NCI-H526 treated with DMSO at 0.1 percent for 48 hours (cell line): ENCODE data around the gene SULT1A2.
"Not testable (repeated sequence)": the region's sequence is repeated elsewhere in the genome, so short reads cannot be mapped to it uniquely, and the experiment has no call there.

Experiments used
- DNase-seq: peaks from one replicate; lab custom pipeline; 2025; lab: John Stamatoyannopoulos, UW

SULT1A2 gene

GRCh38 chr16:28609631-28610594, 13.1 kb upstream of the SULT1A2 start, which contains the start of gene SULT1A1:
Gene SULT1A1, minus strand, starts transcription at chr16:28610044. Its CDS starts 1,189 bp downstream, at chr16:28608855.
- DNase-seq = no peak

GRCh38 chr16:28608867-28609596, 12.2 kb upstream of the SULT1A2 start:
- not testable (repeated sequence) for DNase-seq

GRCh38 chr16:28608496-28608808, 11.6 kb upstream of the SULT1A2 start:
- DNase-seq = not testable (repeated sequence)

GRCh38 chr16:28607681-28608495, 11.0 kb upstream of the SULT1A2 start:
- DNase-seq = not testable (repeated sequence)

- no peak for DNase-seq
Observed at GRCh38 chr16:28607116-28607623, 10.3 kb upstream of the SULT1A2 start.

- no peak for DNase-seq
Observed at GRCh38 chr16:28606291-28607115, 9.7 kb upstream of the SULT1A2 start.

GRCh38 chr16:28604186-28604565, 7.3 kb upstream of the SULT1A2 start:
- no peak for DNase-seq

- DNase-seq = no peak
Observed at GRCh38 chr16:28603381-28604185, 6.7 kb upstream of the SULT1A2 start.

GRCh38 chr16:28602529-28602928, 5.7 kb upstream of the SULT1A2 start:
- DNase-seq = no peak

- DNase-seq = not testable (repeated sequence)
Observed at GRCh38 chr16:28602062-28602461, 5.2 kb upstream of the SULT1A2 start.

GRCh38 chr16:28601589-28601988, 4.7 kb upstream of the SULT1A2 start:
- DNase-seq = not testable (repeated sequence)

- DNase-seq = not testable (repeated sequence)
Observed at GRCh38 chr16:28600965-28601364, 4.1 kb upstream of the SULT1A2 start.

- not testable (repeated sequence) for DNase-seq
Observed at GRCh38 chr16:28599377-28600285, 2.8 kb upstream of the SULT1A2 start.

GRCh38 chr16:28597692-28598261, 927 bp upstream of the SULT1A2 start:
- no peak for DNase-seq

- DNase-seq = no peak
Observed at GRCh38 chr16:28596115-28596630, 677 bp downstream of the SULT1A2 start.

GRCh38 chr16:28595451-28595850, 1.4 kb downstream of the SULT1A2 start:
- not testable (repeated sequence) for DNase-seq

- no peak for DNase-seq
Observed at GRCh38 chr16:28592979-28593553, 3.8 kb downstream of the SULT1A2 start.

- DNase-seq = no peak
Observed at GRCh38 chr16:28592511-28592910, 4.3 kb downstream of the SULT1A2 start.
